Fibroblast of lung (primary cell): ENCODE results near the gene ITPR1. TPM values are rescaled to one million over a fixed set of nuclear protein-coding genes. Genes with fewer than 3 reads are reported as not detected.

Experiments
- DNase-seq, 2 donors: peaks; one replicate each; pipeline versions ENCODE4 v3.0.0 to v3.0.0-alpha.2; 2010; ENCODE audit warnings: low read depth in 2 of 2
- H2AFZ ChIP-seq: 2 replicates; pipeline ENCODE4 v1.5.1; 2012; ENCODE audit warnings: low read length, control low read depth, inconsistent platforms
- H3K27ac ChIP-seq: 2 replicates; pipeline ENCODE4 v1.5.1; 2011; ENCODE audit warnings: low read length, control low read depth; ENCODE audit not compliant: insufficient read depth
- H3K27me3 ChIP-seq: 2 replicates; pipeline ENCODE4 v1.5.1; 2011; ENCODE audit warnings: mild to moderate bottlenecking, low read length; ENCODE audit not compliant: control insufficient read depth, insufficient read depth
- H3K36me3 ChIP-seq: 2 replicates; pipeline ENCODE4 v1.5.1; 2011; ENCODE audit warnings: low read length; ENCODE audit not compliant: control insufficient read depth, insufficient read depth
- H3K4me1 ChIP-seq: 2 replicates; pipeline ENCODE4 v1.5.1; 2011; ENCODE audit warnings: low read length; ENCODE audit not compliant: control insufficient read depth, insufficient read depth; ENCODE audit errors: extremely low read depth
- H3K4me2 ChIP-seq: 2 replicates; pipeline ENCODE4 v1.5.1; 2011; ENCODE audit warnings: low read length, control low read depth; ENCODE audit not compliant: insufficient read depth; ENCODE audit errors: extremely low read depth
- H3K4me3 ChIP-seq, 4 experiments: fragments of 200-600 bp in 1 of 4; sonication (generic) in 1 of 4; replicated peaks in 1 of 4; 2 replicates each; pipeline ENCODE4 v1.5.1; 2011 to 2016; ENCODE audit warnings: low read length in 4 of 4, low read depth in 3 of 4, mild to moderate bottlenecking in 3 of 4, control low read depth in 2 of 4, inconsistent platforms in 1 of 4, mixed read lengths in 1 of 4; ENCODE audit not compliant: insufficient read depth in 1 of 4; ENCODE audit errors: control extremely low read depth in 1 of 4
- H3K79me2 ChIP-seq: 2 replicates; pipeline ENCODE4 v1.5.1; 2012; ENCODE audit warnings: mild to moderate bottlenecking, low read length, inconsistent platforms; ENCODE audit not compliant: control insufficient read depth, insufficient read depth
- H3K9ac ChIP-seq: 2 replicates; pipeline ENCODE4 v1.5.1; 2011; ENCODE audit warnings: mild to moderate bottlenecking, low read length, control low read depth; ENCODE audit not compliant: insufficient read depth
- H3K9me3 ChIP-seq: 2 replicates; pipeline ENCODE4 v1.5.1; 2012; ENCODE audit warnings: low read depth, low read length; ENCODE audit not compliant: control insufficient read depth, insufficient read depth
- H4K20me1 ChIP-seq: 2 replicates; pipeline ENCODE4 v1.5.1; 2011; ENCODE audit warnings: low read length; ENCODE audit not compliant: control insufficient read depth, insufficient read depth; ENCODE audit errors: extremely low read depth
- CTCF ChIP-seq, 2 donors: IDR thresholded peaks in 1 of 2; conservative IDR thresholded peaks in 1 of 2; 1 replicate in 1 of 2; 2 replicates in 1 of 2; pipeline ENCODE4 v1.5.1; 2011 to 2012; ENCODE audit warnings: low read length in 2 of 2, control low read depth in 1 of 2, inconsistent platforms in 1 of 2, low read depth in 1 of 2, mild to moderate bottlenecking in 1 of 2
- EZH2 ChIP-seq: IDR thresholded peaks from 2 replicates; pipeline ENCODE4 v1.5.1; 2012; ENCODE audit warnings: low read length, control low read depth, mild to moderate bottlenecking; ENCODE audit errors: missing control alignments
- polyA plus RNA-seq, 2 donors: library from polyadenylated mRNA; depleted of rRNA in 1 of 2; stranded (reverse) in 1 of 2; unstranded in 1 of 2; fragments of >200 nt; gene quantifications; 2 replicates each; pipeline ENCODE4 v1.2.1, GENCODE V29; 2011 to 2012; ENCODE audit warnings: missing spikeins in 1 of 2
- total RNA-seq: library from RNA; depleted of rRNA; stranded (reverse); fragments of >200 nt; gene quantifications from 2 replicates; pipeline ENCODE4 v1.2.1, GENCODE V29; 2014

The ITPR1 gene
- total and polyA plus RNA-seq, 2 donors (not counting 1 experiment from before 2014, with no cell fraction given) = 19.2 to 87.0 TPM

- H3K4me1 ChIP-seq = no peaks in the 10 kb centered on the region
- no peak overlapping the region for H3K9ac ChIP-seq
- no peak for TF ChIP-seq EZH2
- no peak for TF ChIP-seq CTCF (conservative IDR thresholded peaks at IDR 0.05 in 1 of 2, IDR thresholded peaks at IDR 0.05 in 1 of 2; ENCODE audit: low read depth in 1 of 2, low read length in 2 of 2)
- no peaks in the 10 kb centered on the region for H3K9me3 ChIP-seq
- H3K27ac ChIP-seq = no peak overlapping the region
- H3K36me3 ChIP-seq = no peaks in the 10 kb centered on the region
- H4K20me1 ChIP-seq = no peaks in the 10 kb centered on the region
- no peak overlapping the region for H3K4me3 ChIP-seq
- no peaks in the 10 kb centered on the region for H3K79me2 ChIP-seq
- no peaks in the 10 kb centered on the region for H3K27me3 ChIP-seq
- DNase-seq = no peak
- no peak overlapping the region for H2AFZ ChIP-seq
- no peak overlapping the region for H3K4me2 ChIP-seq
Measured at GRCh38 chr3:4517643-4518311, 24.6 kb downstream of the ITPR1 start.

- Histone ChIP-seq H3K4me2 (no peak overlapping the region), H3K4me3 (no peak overlapping the region), H3K27me3 (no peaks in the 10 kb centered on the region), H3K36me3 (no peaks in the 10 kb centered on the region), H2AFZ (no peak overlapping the region), H4K20me1 (no peaks in the 10 kb centered on the region), H3K9me3 (no peaks in the 10 kb centered on the region), H3K4me1 (no peaks in the 10 kb centered on the region), H3K27ac (no peak overlapping the region), H3K9ac (no peak overlapping the region), H3K79me2 (no peaks in the 10 kb centered on the region)
- no peak for DNase-seq
- no peak for TF ChIP-seq CTCF (conservative IDR thresholded peaks at IDR 0.05 in 1 of 2, IDR thresholded peaks at IDR 0.05 in 1 of 2; ENCODE audit: low read depth in 1 of 2, low read length in 2 of 2)
- TF ChIP-seq EZH2 = no peak
Measured at GRCh38 chr3:4520033-4520816, 27.1 kb downstream of the ITPR1 start.

GRCh38 chr3:4522947-4523346 is 29.8 kb downstream of the ITPR1 start:
- Histone ChIP-seq H3K4me3 (no peak overlapping the region), H3K4me2 (no peak overlapping the region), H3K9me3 (no peaks in the 10 kb centered on the region), H3K4me1 (no peaks in the 10 kb centered on the region), H3K27me3 (no peaks in the 10 kb centered on the region), H2AFZ (no peak overlapping the region), H3K9ac (no peak overlapping the region), H3K27ac (no peak overlapping the region), H3K36me3 (no peaks in the 10 kb centered on the region), H3K79me2 (no peaks in the 10 kb centered on the region), H4K20me1 (no peaks in the 10 kb centered on the region)
- TF ChIP-seq EZH2 = no peak
- no peak for TF ChIP-seq CTCF (conservative IDR thresholded peaks at IDR 0.05 in 1 of 2, IDR thresholded peaks at IDR 0.05 in 1 of 2; ENCODE audit: low read depth in 1 of 2, low read length in 2 of 2)
- DNase-seq = no peak
